ENCODE measurements around the gene SUGT1. TPM values are rescaled to one million over a fixed set of nuclear protein-coding genes. Genes with fewer than 3 reads are reported as not detected.

Gene SUGT1
- total and polyA plus RNA-seq, 2 donors (not counting 3 experiments of a cell fraction or from before 2014, with no cell fraction given): 21.7 to 78.8 TPM

GRCh38 chr13:52738719-52739467, 86.3 kb downstream of the SUGT1 start:
- no peaks in the 10 kb centered on the region for H4K20me1 ChIP-seq (replicated peaks; ENCODE audit: control insufficient read depth, extremely low read depth, insufficient read depth, low read length)
- dilution Hi-C loops (cut with MboI; ENCODE audit: extremely low pct_ligation_motif_present, low sequenced_read_pairs): no loop called here
- peak overlapping the region; percentile 63 for H3K4me2 ChIP-seq (ENCODE audit: insufficient read depth, low read length)
- no TSS peak for BruUV-seq (replicated peaks)
- peaks cover 6% of the 10 kb centered on the region for H3K4me1 ChIP-seq (ENCODE audit: control insufficient read depth, extremely low read depth, insufficient read depth, low read length)
- ChIA-PET POLR2A (no interaction called here), CTCF (interaction anchor here (0.9 to 4.9 kb wide), 15 partner anchors 13 to 229 kb away, joined by 3 to 27 read pairs (median 5); partner anchors contain the start of gene SUGT1)
- H2AFZ ChIP-seq (ENCODE audit: low read depth, low read length): peak overlapping the region; percentile 91
- H3K9me1 ChIP-seq (replicated peaks; ENCODE audit: control insufficient read depth, extremely low read depth, insufficient read depth, low read length): no peaks in the 10 kb centered on the region
- FAIRE-seq (no peak), DNase-seq (ENCODE audit: low read depth, low spot score) (peak; percentile 15)
- intact Hi-C loops (cut with micrococcal nuclease): loop anchor here (1.0 to 5.0 kb wide), 3 partner anchors 37 to 130 kb away; no protein-coding TSS in a partner anchor
- H3K9me3 ChIP-seq (replicated peaks; ENCODE audit: control insufficient read depth, insufficient read depth, low read length): no peaks in the 10 kb centered on the region
- peaks cover 28 to 56% of the 10 kb centered on the region in 2 experiments for H3K27me3 ChIP-seq (ENCODE audit: control insufficient read depth in 2 of 2, insufficient read depth in 2 of 2, low read length in 2 of 2)
- H3K4me3 ChIP-seq (replicated peaks in 1 of 3; ENCODE audit: insufficient read depth in 1 of 3, low read depth in 1 of 3, low read length in 3 of 3): peak overlapping the region; percentile 17 to 24 (median 23)
- H3K9ac ChIP-seq (replicated peaks; ENCODE audit: extremely low read depth, insufficient read depth, low read length): no peak overlapping the region
- H3K36me3 ChIP-seq (ENCODE audit: control insufficient read depth in 2 of 2, extremely low read depth in 1 of 2, insufficient read depth in 2 of 2, low read length in 2 of 2): no peaks in the 10 kb centered on the region
- TF ChIP-seq CTCF (IDR thresholded peaks at IDR 0.05; ENCODE audit: extremely low read depth in 1 of 2, insufficient read depth in 1 of 2, low read depth in 1 of 2, low read length in 2 of 2): peak; percentile 61 to 63
- TF ChIP-seq MYC (IDR thresholded peaks at IDR 0.05; ENCODE audit: low read depth, low read length): no peak
- H3K27ac ChIP-seq (ENCODE audit: insufficient read depth, low read depth, low read length): no peak overlapping the region
- no peaks in the 10 kb centered on the region for H3K79me2 ChIP-seq (ENCODE audit: control insufficient read depth, insufficient read depth, low read length)

- H4K20me1 ChIP-seq (replicated peaks; ENCODE audit: control insufficient read depth, extremely low read depth, insufficient read depth, low read length): no peaks in the 10 kb centered on the region
- intact Hi-C loops (cut with micrococcal nuclease): loop anchor here (1.0 to 5.0 kb wide), 2 partner anchors 37 to 74 kb away; no protein-coding TSS in a partner anchor
- dilution Hi-C loops (cut with MboI; ENCODE audit: extremely low pct_ligation_motif_present, low sequenced_read_pairs): no loop called here
- H3K79me2 ChIP-seq (ENCODE audit: control insufficient read depth, insufficient read depth, low read length): no peaks in the 10 kb centered on the region
- FAIRE-seq: no peak
- POLR2A ChIA-PET: no interaction called here
- H3K9ac ChIP-seq (replicated peaks; ENCODE audit: extremely low read depth, insufficient read depth, low read length): no peak within 1 kb of the TSS
- no TSS peak for BruUV-seq (replicated peaks)
- H2AFZ ChIP-seq (ENCODE audit: low read depth, low read length): peak within 1 kb of the TSS; percentile 91
- H3K9me1 ChIP-seq (replicated peaks; ENCODE audit: control insufficient read depth, extremely low read depth, insufficient read depth, low read length): no peaks in the 10 kb centered on the region
- no peak within 1 kb of the TSS for H3K27ac ChIP-seq (ENCODE audit: insufficient read depth, low read depth, low read length)
- CTCF ChIA-PET: interaction anchor here (1.0 to 1.5 kb wide), 3 partner anchors 38 to 87 kb away, joined by 3 to 7 read pairs (median 5); partner anchors contain the start of gene SUGT1
- no peaks in the 10 kb centered on the region for H3K9me3 ChIP-seq (replicated peaks; ENCODE audit: control insufficient read depth, insufficient read depth, low read length)
- peak within 1 kb of the TSS; percentile 63 for H3K4me2 ChIP-seq (ENCODE audit: insufficient read depth, low read length)
- H3K36me3 ChIP-seq (ENCODE audit: control insufficient read depth in 2 of 2, extremely low read depth in 1 of 2, insufficient read depth in 2 of 2, low read length in 2 of 2): no peaks in the 10 kb centered on the region
- H3K4me1 ChIP-seq (ENCODE audit: control insufficient read depth, extremely low read depth, insufficient read depth, low read length): peaks cover 6% of the 10 kb centered on the region
- H3K4me3 ChIP-seq (replicated peaks in 1 of 3; ENCODE audit: insufficient read depth in 1 of 3, low read depth in 1 of 3, low read length in 3 of 3): peak within 1 kb of the TSS; percentile 17 to 24 (median 23)
- DNase-seq (ENCODE audit: low read depth, low spot score): no peak
- peaks cover 28 to 54% of the 10 kb centered on the region in 2 experiments for H3K27me3 ChIP-seq (ENCODE audit: control insufficient read depth in 2 of 2, insufficient read depth in 2 of 2, low read length in 2 of 2)
- TF ChIP-seq EZH2 (IDR thresholded peaks at IDR 0.05; ENCODE audit: borderline replicate concordance, low read depth, low read length, severe bottlenecking): peak; percentile 94
- no peak for TF ChIP-seq POLR2AphosphoS5 (IDR thresholded peaks at IDR 0.05; ENCODE audit: insufficient read depth, low read depth, low read length)
- no peak for TF ChIP-seq MYC (IDR thresholded peaks at IDR 0.05; ENCODE audit: low read depth, low read length)
- TF ChIP-seq GATA2 (IDR thresholded peaks at IDR 0.05; ENCODE audit: insufficient read depth, insufficient read length, low read depth, low read length): no peak
- TF ChIP-seq MAX (IDR thresholded peaks at IDR 0.05; ENCODE audit: insufficient read depth, insufficient read length): no peak
Measured at GRCh38 chr13:52739468-52740071, 86.9 kb downstream of the SUGT1 start, which contains the start of gene CNMD. Gene CNMD, minus strand, starts transcription at chr13:52739820. Its CDS starts 119 bp downstream, at chr13:52739701.

Measured in endothelial cell of umbilical vein (primary cell).